HG03139 (cell line): ENCODE data around the gene VSTM2B.
A peak's percentile ranks its signal among the peaks of the same experiment; 100 is the strongest.

Experiments used
- ATAC-seq: cut with Tn5 transposase; IDR thresholded peaks from one replicate; pipeline ENCODE4 v1.9.1; 2021; ENCODE audit not compliant: unreplicated experiment

The VSTM2B gene

GRCh38 chr19:29587059-29587458 is 61.3 kb downstream of the VSTM2B start:
- ATAC-seq, result no peak

DNA sequence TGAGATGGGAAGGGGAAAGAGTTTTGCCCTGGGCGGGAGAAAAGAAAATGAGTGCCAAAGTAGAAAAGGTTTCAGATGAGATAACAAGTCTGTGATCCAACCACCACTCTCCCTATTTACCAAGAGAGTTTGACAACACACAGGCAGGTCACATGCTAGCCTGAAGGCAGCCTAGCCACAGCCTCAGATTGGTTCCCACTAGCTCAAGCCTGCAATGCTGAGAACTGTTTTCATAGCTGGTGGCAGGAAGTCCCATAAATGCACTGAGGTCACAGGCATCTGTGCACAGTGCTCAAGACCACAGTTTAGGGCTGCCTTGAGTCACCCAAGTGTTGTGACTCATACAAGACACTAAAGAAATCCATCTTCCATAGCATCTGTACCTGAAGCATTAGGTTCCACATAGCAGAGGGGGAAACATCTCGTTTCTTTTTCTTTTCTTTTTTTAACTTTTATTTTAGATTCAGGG is 61.8 kb downstream of the VSTM2B start:
- peak; percentile 76 for ATAC-seq

DNA sequence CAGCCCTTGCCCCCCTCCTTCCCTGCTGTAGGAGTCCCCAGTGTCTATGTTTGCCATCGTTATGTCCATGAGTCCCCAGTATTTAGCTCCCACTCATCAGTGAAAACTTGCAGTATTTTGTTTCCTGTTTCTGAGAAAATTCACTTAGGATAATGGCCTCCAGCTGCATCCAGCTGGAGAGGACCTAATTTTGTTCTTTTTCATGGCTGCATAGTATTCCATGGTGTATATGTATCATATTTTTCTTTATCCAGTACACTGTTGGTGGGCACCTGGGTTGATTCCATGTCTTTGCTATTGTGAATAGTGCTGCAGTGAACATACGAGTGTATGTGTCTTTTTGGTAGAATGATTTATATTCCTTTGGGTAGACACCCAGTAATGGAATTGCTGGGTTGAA is 62.3 kb downstream of the VSTM2B start:
- no peak for ATAC-seq

- no peak for ATAC-seq
Observed at GRCh38 chr19:29590278-29590677, 64.5 kb downstream of the VSTM2B start.

GRCh38 chr19:29591670-29592069 is 65.9 kb downstream of the VSTM2B start:
- ATAC-seq, result no peak

DNA sequence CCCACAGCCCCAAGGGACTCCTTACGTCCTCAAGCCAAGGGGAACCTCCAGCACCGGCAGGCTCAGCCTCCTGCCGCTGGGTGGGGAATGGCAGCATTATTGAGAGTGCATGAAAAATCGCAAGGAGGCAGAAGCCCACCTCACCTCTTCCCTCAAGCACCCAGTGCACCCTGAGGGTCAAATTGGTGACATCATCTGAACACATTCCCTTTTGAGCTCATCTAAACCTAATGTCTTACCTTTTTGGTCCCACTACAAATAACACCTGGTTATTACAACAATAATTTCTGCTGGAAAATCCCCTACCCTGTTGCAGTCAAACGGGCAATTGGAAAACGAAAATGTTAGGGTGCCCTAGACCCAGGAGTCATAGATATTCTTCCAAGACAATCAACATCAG is 68.1 kb downstream of the VSTM2B start:
- ATAC-seq, result no peak

DNA sequence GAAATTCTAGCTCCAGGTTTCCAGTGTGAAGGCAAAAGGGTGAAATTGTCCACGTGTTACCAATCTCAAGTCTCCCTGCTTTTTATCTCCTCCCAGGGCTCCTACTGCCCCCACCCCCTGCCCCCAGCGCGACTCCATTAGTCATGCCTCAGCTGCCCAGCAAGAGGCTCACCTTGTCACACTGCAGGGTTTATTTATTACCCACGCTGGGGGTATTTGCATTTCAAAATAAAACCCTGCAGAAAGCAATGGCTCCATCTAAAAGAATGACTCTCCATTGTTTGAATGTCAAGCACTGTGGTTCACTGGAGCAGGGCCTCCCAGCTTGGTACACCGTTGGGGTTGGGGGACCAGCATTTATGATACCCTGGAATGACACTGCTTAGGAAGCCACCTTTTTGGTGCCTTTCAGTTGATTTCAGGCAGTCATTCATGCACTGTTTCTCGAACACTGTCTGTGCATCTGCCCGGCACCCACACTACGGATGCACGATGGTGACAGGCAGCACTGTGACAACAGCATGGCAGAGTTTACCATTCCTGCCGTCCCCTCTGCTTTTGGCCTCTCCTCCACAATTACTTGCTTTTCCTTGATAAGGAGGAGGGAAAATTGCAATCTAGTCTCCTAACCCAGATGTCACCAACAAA is 70.4 kb downstream of the VSTM2B start:
- ATAC-seq, result no peak

DNA sequence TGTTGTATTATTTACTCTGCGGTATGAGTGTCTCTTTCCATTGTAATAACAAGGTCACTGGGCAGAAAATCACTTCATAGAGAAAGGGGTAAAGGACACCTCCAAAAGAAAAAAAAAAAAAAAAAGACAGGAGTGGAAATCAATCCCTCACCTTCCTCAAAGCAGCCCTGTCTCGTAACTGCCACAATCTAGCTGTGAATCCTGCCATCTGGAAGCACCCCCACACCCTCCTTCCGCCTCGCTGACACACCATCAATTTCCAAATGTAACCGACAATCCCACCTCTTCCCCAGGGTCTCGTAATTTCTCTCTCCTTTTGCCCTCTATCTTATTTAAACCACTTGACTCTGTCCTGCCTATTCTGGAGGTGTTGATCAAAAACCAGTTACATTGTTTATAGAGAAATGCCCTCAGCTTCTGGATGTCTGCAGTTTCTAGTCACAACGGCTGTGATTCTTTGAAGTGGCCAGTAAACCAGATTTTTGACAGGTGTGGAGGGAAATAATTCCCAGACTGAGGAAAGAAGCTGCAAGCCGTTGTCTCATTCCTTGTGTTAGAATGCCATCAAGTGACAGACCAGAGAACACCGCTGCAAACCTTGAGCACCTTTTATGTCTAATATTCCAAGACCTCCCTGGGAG is 71.2 kb downstream of the VSTM2B start:
- no peak for ATAC-seq

DNA sequence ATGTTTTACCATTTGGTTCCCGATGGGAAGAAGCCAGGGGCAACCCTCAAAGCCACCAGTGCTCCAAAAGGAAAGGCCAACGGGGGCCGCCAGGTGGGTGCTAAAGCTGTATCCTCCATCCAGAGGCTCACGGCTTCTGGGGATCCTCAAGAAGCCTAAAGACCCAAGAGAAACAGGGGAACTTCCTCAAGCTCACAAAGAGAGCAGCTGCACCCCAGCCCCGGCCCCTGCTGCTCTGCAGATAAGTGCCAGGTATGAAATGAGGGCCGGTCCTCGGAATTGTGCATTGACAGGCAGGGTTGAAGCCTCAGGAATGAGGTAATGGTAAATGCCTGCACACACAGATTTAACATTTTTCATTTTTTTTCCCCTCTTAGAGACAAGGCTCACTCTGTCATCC is 72.2 kb downstream of the VSTM2B start:
- no peak for ATAC-seq

GRCh38 chr19:29598496-29598895 is 72.7 kb downstream of the VSTM2B start:
- no peak for ATAC-seq

- ATAC-seq, result no peak
Observed at GRCh38 chr19:29603308-29603707, 77.5 kb downstream of the VSTM2B start.

DNA sequence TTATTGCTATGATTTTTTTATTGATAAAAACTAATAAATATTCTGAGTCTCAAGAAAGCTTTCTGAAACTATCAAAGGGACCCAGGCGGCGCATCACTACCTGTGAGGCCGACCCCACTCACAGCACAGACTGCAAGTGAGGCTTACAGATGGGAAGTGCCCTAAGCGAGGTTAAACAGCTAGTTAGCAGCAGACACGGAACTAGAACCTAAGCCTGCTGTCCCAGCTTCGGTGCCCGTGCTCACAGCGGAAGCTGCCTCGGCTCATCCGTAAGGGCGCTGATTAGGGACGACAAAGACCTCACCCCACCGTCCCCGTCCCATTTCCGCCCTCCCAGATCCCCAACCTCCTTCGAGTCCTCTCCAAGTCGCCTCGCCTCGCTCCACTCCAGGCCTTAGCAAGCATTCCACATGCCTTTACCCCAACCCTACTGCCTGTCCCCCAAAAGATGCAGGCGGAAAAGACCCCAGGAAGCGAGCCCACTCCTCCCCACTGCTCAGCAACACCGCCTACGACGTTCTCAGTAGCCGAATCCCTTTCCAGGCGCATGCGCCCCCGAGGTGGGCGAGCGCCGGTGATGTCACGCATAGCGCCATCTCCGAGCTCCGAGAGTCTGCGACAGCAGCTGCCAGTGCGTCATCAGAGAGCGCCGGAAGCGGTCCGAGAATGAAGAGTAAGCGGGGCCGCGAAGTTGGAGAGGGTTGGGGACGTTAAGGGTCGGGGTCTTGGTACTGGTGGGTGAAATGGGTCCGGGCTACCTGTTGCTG is 80.0 kb downstream of the VSTM2B start, which contains the start of gene POP4:
TSS of gene POP4 (plus strand) at position 631 of the 767 bp plus-strand sequence. CDS start at position 667, 36 bp downstream.
- ATAC-seq, result peak; percentile 54

GRCh38 chr19:29606420-29606747 is 80.6 kb downstream of the VSTM2B start:
- peak; percentile 10 for ATAC-seq

DNA sequence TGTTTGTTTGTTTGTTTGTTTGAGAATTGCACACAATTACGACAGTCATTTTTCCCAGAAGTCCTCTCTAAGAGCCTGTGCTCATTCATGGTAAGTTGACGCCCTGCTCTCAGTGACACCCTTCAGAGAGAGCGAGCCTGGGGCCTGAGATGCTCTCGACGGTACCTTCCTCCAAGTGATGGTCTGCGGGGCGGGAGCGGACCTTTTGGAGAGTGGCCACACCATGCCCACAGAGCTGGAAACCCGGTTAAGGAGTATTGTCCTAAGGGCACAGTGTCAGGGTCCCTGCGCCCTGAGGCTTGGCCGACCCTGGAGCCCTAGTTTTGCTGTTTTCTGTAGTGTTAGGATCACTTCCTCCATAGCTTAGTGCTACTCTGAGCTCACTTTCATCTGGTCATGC is 83.8 kb downstream of the VSTM2B start:
- no peak for ATAC-seq

DNA sequence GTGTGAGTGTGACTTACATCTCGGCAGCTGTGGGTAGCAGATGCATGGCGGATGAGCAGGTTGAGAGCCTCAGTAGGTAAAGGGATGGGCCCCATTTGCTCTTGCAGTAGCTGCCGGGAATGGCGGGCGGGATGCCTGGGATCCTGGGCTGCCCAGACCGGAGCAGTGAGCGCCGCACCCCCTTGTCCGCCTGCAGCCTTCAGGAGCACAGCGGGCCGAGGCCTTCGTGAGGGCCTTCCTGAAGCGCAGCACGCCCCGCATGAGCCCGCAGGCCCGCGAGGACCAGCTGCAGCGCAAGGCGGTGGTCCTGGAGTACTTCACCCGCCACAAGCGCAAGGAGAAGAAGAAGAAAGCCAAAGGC is 84.4 kb downstream of the VSTM2B start:
- ATAC-seq, result no peak

DNA sequence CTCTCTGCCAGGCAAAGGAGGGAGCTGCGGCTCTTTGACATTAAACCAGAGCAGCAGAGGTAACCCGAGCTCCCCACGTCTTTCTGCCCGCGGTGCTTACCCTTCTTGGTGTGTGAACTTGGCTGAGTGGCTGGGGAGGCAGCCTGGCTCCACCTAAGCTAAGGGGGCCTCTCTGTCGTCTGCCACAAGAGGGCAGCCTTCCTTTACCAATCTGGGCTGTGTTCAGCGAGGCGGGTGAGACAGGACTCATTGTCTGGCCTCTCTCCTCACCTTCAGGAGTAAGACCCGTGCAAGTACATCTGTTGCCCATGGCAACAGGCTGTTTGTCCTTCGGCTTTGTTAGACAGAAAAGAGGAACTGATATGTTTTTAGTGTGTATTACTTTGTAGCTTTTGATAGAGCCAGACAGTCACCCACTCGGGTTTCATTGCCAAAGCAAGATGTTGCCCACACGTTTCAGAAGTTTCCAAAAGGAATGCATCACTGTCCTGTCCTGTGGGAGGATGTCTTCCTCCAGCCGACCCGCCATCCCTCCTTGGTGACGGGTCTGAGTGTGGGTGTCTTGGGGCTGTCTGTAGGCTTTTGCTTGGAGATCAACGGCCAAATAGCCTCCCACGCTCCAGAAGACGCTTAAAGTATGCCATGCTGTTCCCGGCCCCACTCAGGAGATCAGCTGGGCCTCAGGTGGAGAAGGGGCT is 84.9 kb downstream of the VSTM2B start:
- ATAC-seq, result peak; percentile 71

- no peak for ATAC-seq
Observed at GRCh38 chr19:29612121-29612520, 86.3 kb downstream of the VSTM2B start.

GRCh38 chr19:29612801-29613595 is 87.2 kb downstream of the VSTM2B start:
- ATAC-seq, result no peak

- ATAC-seq, result no peak
Observed at GRCh38 chr19:29614046-29614445, 88.3 kb downstream of the VSTM2B start.
